Naive B cell (primary cell): ENCODE measurements around the gene OIT3. TPM values are rescaled to one million over a fixed set of nuclear protein-coding genes. Genes with fewer than 3 reads are reported as not detected.

ENCODE experiments used
- ATAC-seq, 2 donors: fragments of 150-1000 bp; cut with Tn5 transposase; 2 replicates each; pipeline ENCODE4 v1.10.0; 2021; ENCODE audit warnings: low read depth in 2 of 2, mild to moderate bottlenecking in 2 of 2, moderate library complexity in 2 of 2
- DNase-seq: peaks from one replicate; pipeline ENCODE4 v3.0.0; 2022
- H3K27ac Mint-ChIP-seq, 6 donors: one replicate each; pipeline ENCODE4 v1.8.0; 2020 to 2022; ENCODE audit warnings: mild to moderate bottlenecking in 6 of 6, mixed read lengths in 6 of 6, moderate library complexity in 5 of 6, inconsistent platforms in 2 of 6
- H3K27me3 Mint-ChIP-seq, 3 donors: one replicate each; pipeline ENCODE4 v1.8.0; 2021 to 2022; ENCODE audit warnings: mixed read lengths in 3 of 3, mild to moderate bottlenecking in 1 of 3
- H3K36me3 Mint-ChIP-seq, 2 donors: one replicate each; pipeline ENCODE4 v1.8.0; 2020 to 2022; ENCODE audit warnings: mixed read lengths in 2 of 2, inconsistent platforms in 1 of 2, mild to moderate bottlenecking in 1 of 2
- H3K4me1 Mint-ChIP-seq, 3 donors: one replicate each; pipeline ENCODE4 v1.8.0; 2020 to 2022; ENCODE audit warnings: mixed read lengths in 3 of 3, inconsistent platforms in 1 of 3, mild to moderate bottlenecking in 1 of 3, moderate library complexity in 1 of 3
- H3K4me3 Mint-ChIP-seq, 8 donors: one replicate each; pipeline ENCODE4 v1.8.0; 2020 to 2022; ENCODE audit warnings: mild to moderate bottlenecking in 8 of 8, mixed read lengths in 8 of 8, moderate library complexity in 8 of 8, inconsistent platforms in 2 of 8
- H3K9me3 Mint-ChIP-seq, 7 donors: one replicate each; pipeline ENCODE4 v1.8.0; 2020 to 2022; ENCODE audit warnings: mixed read lengths in 7 of 7, mild to moderate bottlenecking in 5 of 7, inconsistent platforms in 2 of 7, moderate library complexity in 1 of 7
- polyA plus RNA-seq, 6 donors: library from polyadenylated mRNA; unstranded; fragments of 300-500 nt; fragmentation: Illumina TruSeq; gene quantifications; one replicate each; pipeline ENCODE4 v1.2.3, GENCODE V29; 2021; ENCODE audit warnings: low read depth in 6 of 6

OIT3 gene
- polyA plus RNA-seq, 6 donors from 2014 or later = not detected

- Mint-ChIP-seq H3K9me3 (peaks cover 25 to 73% (median 56%) of the 10 kb centered on the region in 7 donors), H3K4me3 (no peak overlapping the region), H3K4me1 (no peaks in the 10 kb centered on the region), H3K36me3 (peaks cover 13 to 40% of the 10 kb centered on the region in 2 donors), H3K27me3 (peaks cover 8 to 53% (median 21%) of the 10 kb centered on the region in 3 donors), H3K27ac (no peak overlapping the region)
- no peak for DNase-seq
- ATAC-seq = no peak
Observed at GRCh38 chr10:72980348-72980747, 86.8 kb downstream of the OIT3 start.

GRCh38 chr10:72981028-72981881 lies 87.7 kb downstream of the OIT3 start:
- peaks cover 23 to 64% (median 47%) of the 10 kb centered on the region in 7 donors for H3K9me3 Mint-ChIP-seq
- peak overlapping the region in 1 of 6 donors; percentile 18 for H3K27ac Mint-ChIP-seq

GRCh38 chr10:72981882-72982529 lies 88.5 kb downstream of the OIT3 start:
- Mint-ChIP-seq H3K27me3 (peaks cover 2 to 41% (median 21%) of the 10 kb centered on the region in 3 donors), H3K4me3 (no peak overlapping the region), H3K36me3 (peaks cover 10 to 36% of the 10 kb centered on the region in 2 donors), H3K9me3 (peaks cover 23 to 56% (median 40%) of the 10 kb centered on the region in 7 donors), H3K27ac (no peak overlapping the region), H3K4me1 (no peaks in the 10 kb centered on the region)
- no peak for ATAC-seq
- no peak for DNase-seq

More at GRCh38 chr10:72981028-72981881, 87.7 kb downstream of the OIT3 start:
- DNase-seq (no peak), ATAC-seq (no peak)
- Mint-ChIP-seq H3K4me1 (no peaks in the 10 kb centered on the region), H3K4me3 (no peak overlapping the region), H3K36me3 (peaks cover 13 to 40% of the 10 kb centered on the region in 2 donors), H3K27me3 (peaks cover 4 to 45% (median 21%) of the 10 kb centered on the region in 3 donors)

Other genes with a start within 250 kb of the OIT3 start
- gene MCU, start 201.6 kb upstream of the OIT3 start, polyA plus RNA-seq = 10 to 100 TPM in 3 of 6 donors, 1 to 10 TPM in 3; 6.0 to 14.9 (median 10.2) TPM
- not detected for gene PLA2G12B, start 61.1 kb downstream of the OIT3 start, polyA plus RNA-seq
- gene P4HA1, start 203.1 kb downstream of the OIT3 start, polyA plus RNA-seq = 10 to 100 TPM; 27.9 to 69.6 (median 41.6) TPM
- gene NUDT13, start 216.7 kb downstream of the OIT3 start, polyA plus RNA-seq = 1 to 10 TPM in 5 of 6 donors, not detected in 1; 1.4 to 2.4 (median 1.8) TPM